Measurements from ENCODE around the gene AMER1. TPM values are rescaled to one million over a fixed set of nuclear protein-coding genes. Genes with fewer than 3 reads are reported as not detected.

AMER1 gene
- total RNA-seq, 1 experiment from 2014 or later: 3.4 TPM

GRCh38 chrX:64205735-64206501 lies 410 bp upstream of the AMER1 start:
- Histone ChIP-seq H3K9me3 (ENCODE audit: low read depth, low read length, poor library complexity, severe bottlenecking) (no peaks in the 10 kb centered on the region), H3K27me3 (replicated peaks; ENCODE audit: insufficient read depth, low read depth, low read length, poor library complexity) (no peaks in the 10 kb centered on the region), H3K36me3 (ENCODE audit: insufficient read depth, low read length, poor library complexity, severe bottlenecking) (no peaks in the 10 kb centered on the region), H3K4me1 (ENCODE audit: insufficient read depth, low read length, poor library complexity, severe bottlenecking) (no peaks in the 10 kb centered on the region), H3K27ac (ENCODE audit: low read depth, low read length, poor library complexity, severe bottlenecking) (peak overlapping the region; percentile 70), H3K4me3 (ENCODE audit: low read depth, low read length, poor library complexity, severe bottlenecking) (peak overlapping the region; percentile 56)
- TF ChIP-seq EZH2 (IDR thresholded peaks at IDR 0.05; ENCODE audit: borderline replicate concordance, low read depth, low read length, poor library complexity, severe bottlenecking) (no peak), CTCF (conservative IDR thresholded peaks at IDR 0.05; ENCODE audit: low read depth, low read length) (no peak)
- ChIA-PET CTCF (no interaction called here), POLR2A (ENCODE audit: low non-redundant PET) (no interaction called here)
- no TSS peak for BruUV-seq (replicated peaks)
- intact Hi-C loops (cut with micrococcal nuclease; ENCODE audit: unreplicated experiment): no loop called here
- DNase-seq (ENCODE audit: low spot score): peak; percentile 89

GRCh38 chrX:64204701-64205440 lies 637 bp downstream of the AMER1 start:
- ChIA-PET POLR2A (ENCODE audit: low non-redundant PET) (no interaction called here), CTCF (no interaction called here)
- H3K4me3 ChIP-seq (ENCODE audit: low read depth, low read length, poor library complexity, severe bottlenecking): peak overlapping the region; percentile 56
- BruUV-seq (replicated peaks): no TSS peak
- no peaks in the 10 kb centered on the region for H3K36me3 ChIP-seq (ENCODE audit: insufficient read depth, low read length, poor library complexity, severe bottlenecking)
- no peaks in the 10 kb centered on the region for H3K9me3 ChIP-seq (ENCODE audit: low read depth, low read length, poor library complexity, severe bottlenecking)
- DNase-seq (ENCODE audit: low spot score): peak; percentile 19
- peak overlapping the region; percentile 70 for H3K27ac ChIP-seq (ENCODE audit: low read depth, low read length, poor library complexity, severe bottlenecking)
- H3K4me1 ChIP-seq (ENCODE audit: insufficient read depth, low read length, poor library complexity, severe bottlenecking): no peaks in the 10 kb centered on the region
- no peak for TF ChIP-seq EZH2 (IDR thresholded peaks at IDR 0.05; ENCODE audit: borderline replicate concordance, low read depth, low read length, poor library complexity, severe bottlenecking)
- TF ChIP-seq CTCF (conservative IDR thresholded peaks at IDR 0.05; ENCODE audit: low read depth, low read length): no peak
- intact Hi-C loops (cut with micrococcal nuclease; ENCODE audit: unreplicated experiment): no loop called here
- no peaks in the 10 kb centered on the region for H3K27me3 ChIP-seq (replicated peaks; ENCODE audit: insufficient read depth, low read depth, low read length, poor library complexity)

- peak overlapping the region; percentile 56 for H3K4me3 ChIP-seq (ENCODE audit: low read depth, low read length, poor library complexity, severe bottlenecking)
- no peak for TF ChIP-seq EZH2 (IDR thresholded peaks at IDR 0.05; ENCODE audit: borderline replicate concordance, low read depth, low read length, poor library complexity, severe bottlenecking)
- no peak for TF ChIP-seq CTCF (conservative IDR thresholded peaks at IDR 0.05; ENCODE audit: low read depth, low read length)
- DNase-seq (ENCODE audit: low spot score): no peak
- intact Hi-C loops (cut with micrococcal nuclease; ENCODE audit: unreplicated experiment): no loop called here
- no TSS peak for BruUV-seq (replicated peaks)
- ChIA-PET CTCF (no interaction called here), POLR2A (ENCODE audit: low non-redundant PET) (no interaction called here)
- H3K27ac ChIP-seq (ENCODE audit: low read depth, low read length, poor library complexity, severe bottlenecking): no peak overlapping the region
- no peaks in the 10 kb centered on the region for H3K27me3 ChIP-seq (replicated peaks; ENCODE audit: insufficient read depth, low read depth, low read length, poor library complexity)
- no peaks in the 10 kb centered on the region for H3K36me3 ChIP-seq (ENCODE audit: insufficient read depth, low read length, poor library complexity, severe bottlenecking)
- H3K4me1 ChIP-seq (ENCODE audit: insufficient read depth, low read length, poor library complexity, severe bottlenecking): no peaks in the 10 kb centered on the region
- H3K9me3 ChIP-seq (ENCODE audit: low read depth, low read length, poor library complexity, severe bottlenecking): no peaks in the 10 kb centered on the region
Observed at GRCh38 chrX:64204252-64204651, 1.3 kb downstream of the AMER1 start.

Data from A673 (cell line).